ENCODE results near the gene STAG2.

- TF ChIP-seq, protein P1, sequence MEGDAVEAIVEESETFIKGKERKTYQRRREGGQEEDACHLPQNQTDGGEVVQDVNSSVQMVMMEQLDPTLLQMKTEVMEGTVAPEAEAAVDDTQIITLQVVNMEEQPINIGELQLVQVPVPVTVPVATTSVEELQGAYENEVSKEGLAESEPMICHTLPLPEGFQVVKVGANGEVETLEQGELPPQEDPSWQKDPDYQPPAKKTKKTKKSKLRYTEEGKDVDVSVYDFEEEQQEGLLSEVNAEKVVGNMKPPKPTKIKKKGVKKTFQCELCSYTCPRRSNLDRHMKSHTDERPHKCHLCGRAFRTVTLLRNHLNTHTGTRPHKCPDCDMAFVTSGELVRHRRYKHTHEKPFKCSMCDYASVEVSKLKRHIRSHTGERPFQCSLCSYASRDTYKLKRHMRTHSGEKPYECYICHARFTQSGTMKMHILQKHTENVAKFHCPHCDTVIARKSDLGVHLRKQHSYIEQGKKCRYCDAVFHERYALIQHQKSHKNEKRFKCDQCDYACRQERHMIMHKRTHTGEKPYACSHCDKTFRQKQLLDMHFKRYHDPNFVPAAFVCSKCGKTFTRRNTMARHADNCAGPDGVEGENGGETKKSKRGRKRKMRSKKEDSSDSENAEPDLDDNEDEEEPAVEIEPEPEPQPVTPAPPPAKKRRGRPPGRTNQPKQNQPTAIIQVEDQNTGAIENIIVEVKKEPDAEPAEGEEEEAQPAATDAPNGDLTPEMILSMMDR (IDR thresholded peaks at IDR 0.05), result no peak
- TF ChIP-seq POLR2A (IDR thresholded peaks at IDR 0.05) (no peak), EP300 (IDR thresholded peaks at IDR 0.05) (no peak)
Observed at GRCh38 chrX:124023838-124024238, 62.3 kb downstream of the STAG2 start.

Data from stomach (tissue), 4 donors.